DND-41 (cell line): Measurements from ENCODE around the gene SLC39A11.

Source experiments
- ATAC-seq: fragments of 200-7000 bp; cut with Tn5 transposase; 3 replicates; pipeline ENCODE4 v1.9.1; 2021; ENCODE audit warnings: low read depth; ENCODE audit not compliant: insufficient read depth
- DNase-seq: peaks from one replicate; pipeline ENCODE4 v3.0.0-alpha.2; 2020
- H2AFZ ChIP-seq: 2 replicates; pipeline ENCODE4 v1.6.0; 2012; ENCODE audit warnings: low read depth, low read length
- H3K27ac ChIP-seq: 2 replicates; pipeline ENCODE4 v1.5.1; 2012; ENCODE audit warnings: low read length, inconsistent platforms
- H3K27me3 ChIP-seq: fragments of 200-600 bp; sonication (generic); 2 replicates; pipeline ENCODE4 v1.6.0; 2012; ENCODE audit warnings: low read length, mild to moderate bottlenecking, inconsistent platforms; ENCODE audit not compliant: insufficient read depth, poor library complexity
- H3K36me3 ChIP-seq: 2 replicates; pipeline ENCODE4 v1.5.1; 2012; ENCODE audit warnings: low read length, inconsistent platforms; ENCODE audit not compliant: insufficient read depth
- H3K4me1 ChIP-seq: 2 replicates; pipeline ENCODE4 v1.5.1; 2012; ENCODE audit warnings: mild to moderate bottlenecking, low read length; ENCODE audit not compliant: insufficient read depth
- H3K4me2 ChIP-seq: 2 replicates; pipeline ENCODE4 v1.6.0; 2012; ENCODE audit warnings: mild to moderate bottlenecking, moderate library complexity, low read length, inconsistent platforms; ENCODE audit not compliant: insufficient read depth
- H3K4me3 ChIP-seq, 2 experiments: fragments of 200-600 bp in 1 of 2; shearing (Covaris generic) in 1 of 2; 2 replicates each; pipeline ENCODE4 v1.5.1; 2012 to 2016; ENCODE audit warnings: inconsistent platforms in 2 of 2, low read length in 2 of 2, mild to moderate bottlenecking in 2 of 2, low read depth in 1 of 2, moderate library complexity in 1 of 2
- H3K79me2 ChIP-seq: 2 replicates; pipeline ENCODE4 v1.6.0; 2012; ENCODE audit warnings: low read length, inconsistent platforms; ENCODE audit not compliant: insufficient read depth
- H3K9ac ChIP-seq: 2 replicates; pipeline ENCODE4 v1.6.0; 2012; ENCODE audit warnings: low read depth, mild to moderate bottlenecking, inconsistent platforms, low read length, moderate library complexity
- H3K9me3 ChIP-seq: 2 replicates; pipeline ENCODE4 v1.5.1; 2012; ENCODE audit warnings: low read length, moderate library complexity, mild to moderate bottlenecking, inconsistent platforms; ENCODE audit not compliant: insufficient read depth, severe bottlenecking
- H4K20me1 ChIP-seq: 2 replicates; pipeline ENCODE4 v1.6.0; 2012; ENCODE audit warnings: low read length; ENCODE audit not compliant: insufficient read depth
- EZH2 ChIP-seq: IDR thresholded peaks from 3 replicates; pipeline ENCODE4 v1.6.1; 2012; ENCODE audit warnings: borderline replicate concordance, low read depth, mild to moderate bottlenecking, moderate library complexity, low read length, inconsistent platforms; ENCODE audit not compliant: severe bottlenecking
- TF ChIP-seq, protein P1 (sequence below): IDR thresholded peaks from 2 replicates; pipeline ENCODE4 v1.5.1; 2012; ENCODE audit warnings: borderline replicate concordance, low read length, moderate library complexity, mild to moderate bottlenecking; ENCODE audit not compliant: poor library complexity, severe bottlenecking; ENCODE audit errors: extremely low read depth

The SLC39A11 gene

DNA sequence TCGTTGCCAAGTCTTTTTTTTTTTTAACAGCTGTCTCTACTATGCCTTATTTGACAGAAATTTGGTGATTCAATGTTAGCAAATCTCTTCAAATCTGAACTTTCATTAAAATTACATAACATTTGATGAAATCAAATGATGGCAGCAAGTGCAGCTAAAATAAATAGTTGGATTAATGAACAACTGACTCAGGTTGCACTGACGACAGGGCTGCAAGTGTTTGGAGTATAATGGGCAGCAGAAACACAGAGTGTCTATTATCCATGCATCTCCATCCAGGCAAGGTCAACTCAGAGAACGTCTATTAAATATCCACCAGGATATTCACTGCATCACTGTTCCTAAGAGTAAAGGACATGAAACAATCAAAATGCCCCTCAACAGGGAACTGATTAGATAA lies 109.8 kb downstream of the SLC39A11 start:
- TF ChIP-seq, protein P1, sequence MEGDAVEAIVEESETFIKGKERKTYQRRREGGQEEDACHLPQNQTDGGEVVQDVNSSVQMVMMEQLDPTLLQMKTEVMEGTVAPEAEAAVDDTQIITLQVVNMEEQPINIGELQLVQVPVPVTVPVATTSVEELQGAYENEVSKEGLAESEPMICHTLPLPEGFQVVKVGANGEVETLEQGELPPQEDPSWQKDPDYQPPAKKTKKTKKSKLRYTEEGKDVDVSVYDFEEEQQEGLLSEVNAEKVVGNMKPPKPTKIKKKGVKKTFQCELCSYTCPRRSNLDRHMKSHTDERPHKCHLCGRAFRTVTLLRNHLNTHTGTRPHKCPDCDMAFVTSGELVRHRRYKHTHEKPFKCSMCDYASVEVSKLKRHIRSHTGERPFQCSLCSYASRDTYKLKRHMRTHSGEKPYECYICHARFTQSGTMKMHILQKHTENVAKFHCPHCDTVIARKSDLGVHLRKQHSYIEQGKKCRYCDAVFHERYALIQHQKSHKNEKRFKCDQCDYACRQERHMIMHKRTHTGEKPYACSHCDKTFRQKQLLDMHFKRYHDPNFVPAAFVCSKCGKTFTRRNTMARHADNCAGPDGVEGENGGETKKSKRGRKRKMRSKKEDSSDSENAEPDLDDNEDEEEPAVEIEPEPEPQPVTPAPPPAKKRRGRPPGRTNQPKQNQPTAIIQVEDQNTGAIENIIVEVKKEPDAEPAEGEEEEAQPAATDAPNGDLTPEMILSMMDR, result no peak
- no peak for TF ChIP-seq EZH2
- Histone ChIP-seq H3K79me2 (no peaks in the 10 kb centered on the region), H4K20me1 (no peaks in the 10 kb centered on the region), H2AFZ (no peak overlapping the region), H3K27me3 (no peaks in the 10 kb centered on the region), H3K4me1 (no peaks in the 10 kb centered on the region), H3K4me3 (no peak overlapping the region), H3K27ac (no peak overlapping the region), H3K4me2 (no peak overlapping the region), H3K36me3 (no peaks in the 10 kb centered on the region), H3K9me3 (no peaks in the 10 kb centered on the region), H3K9ac (no peak overlapping the region)
- no peak for ATAC-seq
- no peak for DNase-seq

DNA sequence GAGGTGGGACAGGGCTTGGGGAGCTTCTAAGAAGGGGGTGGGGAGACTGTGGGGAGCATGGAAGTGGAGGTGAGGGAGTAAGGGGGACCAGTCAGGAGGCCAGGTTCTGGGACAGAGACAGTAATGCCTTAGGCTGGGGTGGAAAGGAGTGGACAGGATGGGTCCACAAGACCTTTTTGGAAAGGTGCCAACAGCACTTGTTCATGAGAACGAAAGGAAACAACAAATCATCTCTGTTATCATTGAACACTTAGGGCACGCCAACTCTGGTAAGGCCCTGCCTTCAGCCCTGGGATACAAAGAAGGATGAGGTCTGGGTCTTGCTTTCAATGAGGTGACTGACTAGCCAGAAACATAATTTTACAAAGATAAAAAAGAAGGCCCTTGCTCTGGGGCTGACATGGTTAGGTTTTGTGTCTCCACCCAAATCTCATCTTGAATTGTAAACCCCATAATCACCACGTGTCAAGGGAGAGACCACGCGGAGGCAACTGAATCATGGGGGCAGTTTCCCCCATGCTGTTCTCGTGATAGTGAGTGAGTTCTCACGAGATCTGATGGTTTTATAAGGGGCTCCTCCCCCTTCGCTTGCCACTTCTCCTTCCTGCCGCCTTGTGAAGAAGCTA lies 113.8 kb downstream of the SLC39A11 start:
- Histone ChIP-seq H3K27ac (no peak overlapping the region), H3K27me3 (no peaks in the 10 kb centered on the region), H3K9ac (no peak overlapping the region), H2AFZ (no peak overlapping the region), H3K36me3 (no peaks in the 10 kb centered on the region), H3K4me3 (no peak overlapping the region), H3K79me2 (no peaks in the 10 kb centered on the region), H3K4me1 (no peaks in the 10 kb centered on the region), H4K20me1 (no peaks in the 10 kb centered on the region), H3K9me3 (no peaks in the 10 kb centered on the region), H3K4me2 (no peak overlapping the region)
- ATAC-seq, result no peak
- no peak for TF ChIP-seq EZH2
- TF ChIP-seq, protein P1, result no peak
- DNase-seq, result no peak

DNA sequence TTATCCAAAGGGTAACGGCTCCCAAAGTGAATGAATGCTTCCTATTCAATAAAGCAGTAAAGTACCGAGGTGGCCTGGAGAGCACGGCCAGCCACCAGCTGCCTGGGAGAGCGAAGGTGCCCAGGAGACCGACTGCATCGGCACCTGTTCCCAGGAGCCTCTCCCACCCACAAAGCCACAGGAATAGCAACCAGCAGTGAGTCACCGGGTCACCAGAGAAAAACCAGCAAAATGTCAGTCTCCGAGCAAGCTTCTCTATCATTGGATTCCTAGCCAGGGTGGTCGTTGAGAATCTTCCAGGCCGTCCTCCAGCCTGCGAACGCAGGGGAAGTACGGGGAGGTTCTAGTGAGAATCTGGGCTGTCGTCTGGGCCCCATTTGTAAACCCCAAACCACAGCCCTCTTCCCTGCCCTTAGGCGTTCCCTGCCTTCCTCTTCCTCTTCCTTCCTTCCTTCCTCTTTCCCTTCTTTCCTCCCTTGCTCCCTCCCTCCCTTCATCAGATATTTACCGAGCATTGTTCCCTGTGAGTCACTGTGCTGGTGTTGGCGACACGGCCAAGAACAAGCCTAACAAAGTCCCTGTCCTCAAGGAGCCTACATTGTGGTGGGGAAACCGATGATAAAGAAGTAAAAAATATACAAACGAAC lies 114.6 kb downstream of the SLC39A11 start:
- no peak for DNase-seq
- Histone ChIP-seq H3K79me2 (no peaks in the 10 kb centered on the region), H3K4me3 (no peak overlapping the region), H2AFZ (no peak overlapping the region), H3K9ac (no peak overlapping the region), H3K9me3 (no peaks in the 10 kb centered on the region), H3K4me2 (no peak overlapping the region), H3K4me1 (no peaks in the 10 kb centered on the region), H3K27me3 (no peaks in the 10 kb centered on the region), H4K20me1 (no peaks in the 10 kb centered on the region), H3K36me3 (no peaks in the 10 kb centered on the region), H3K27ac (no peak overlapping the region)
- ATAC-seq, result no peak
- TF ChIP-seq, protein P1, result no peak
- no peak for TF ChIP-seq EZH2
